Measurements from ENCODE around the gene ZDHHC1.
A peak's percentile ranks its signal among the peaks of the same experiment; 100 is the strongest.

The ZDHHC1 gene

GRCh38 chr16:67458121-67458641 is 41.9 kb upstream of the ZDHHC1 start:
- H3K27ac Mint-ChIP-seq: peak overlapping the region; percentile 90 to 96 (median 95)
- TF ChIP-seq, protein P1, sequence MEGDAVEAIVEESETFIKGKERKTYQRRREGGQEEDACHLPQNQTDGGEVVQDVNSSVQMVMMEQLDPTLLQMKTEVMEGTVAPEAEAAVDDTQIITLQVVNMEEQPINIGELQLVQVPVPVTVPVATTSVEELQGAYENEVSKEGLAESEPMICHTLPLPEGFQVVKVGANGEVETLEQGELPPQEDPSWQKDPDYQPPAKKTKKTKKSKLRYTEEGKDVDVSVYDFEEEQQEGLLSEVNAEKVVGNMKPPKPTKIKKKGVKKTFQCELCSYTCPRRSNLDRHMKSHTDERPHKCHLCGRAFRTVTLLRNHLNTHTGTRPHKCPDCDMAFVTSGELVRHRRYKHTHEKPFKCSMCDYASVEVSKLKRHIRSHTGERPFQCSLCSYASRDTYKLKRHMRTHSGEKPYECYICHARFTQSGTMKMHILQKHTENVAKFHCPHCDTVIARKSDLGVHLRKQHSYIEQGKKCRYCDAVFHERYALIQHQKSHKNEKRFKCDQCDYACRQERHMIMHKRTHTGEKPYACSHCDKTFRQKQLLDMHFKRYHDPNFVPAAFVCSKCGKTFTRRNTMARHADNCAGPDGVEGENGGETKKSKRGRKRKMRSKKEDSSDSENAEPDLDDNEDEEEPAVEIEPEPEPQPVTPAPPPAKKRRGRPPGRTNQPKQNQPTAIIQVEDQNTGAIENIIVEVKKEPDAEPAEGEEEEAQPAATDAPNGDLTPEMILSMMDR (IDR thresholded peaks at IDR 0.05; ENCODE audit: unreplicated experiment in 3 of 3): no peak
- peaks cover 64% of the 10 kb centered on the region for H3K4me1 Mint-ChIP-seq
- peaks cover 2% of the 10 kb centered on the region for H3K36me3 Mint-ChIP-seq (ENCODE audit: low read depth)
- H3K4me3 Mint-ChIP-seq: peak overlapping the region in 2 of 3 experiments; percentile 17 to 34
- no peaks in the 10 kb centered on the region for H3K9me3 Mint-ChIP-seq
- peaks cover 4% of the 10 kb centered on the region for H3K27me3 Mint-ChIP-seq (ENCODE audit: low read depth)

DNA sequence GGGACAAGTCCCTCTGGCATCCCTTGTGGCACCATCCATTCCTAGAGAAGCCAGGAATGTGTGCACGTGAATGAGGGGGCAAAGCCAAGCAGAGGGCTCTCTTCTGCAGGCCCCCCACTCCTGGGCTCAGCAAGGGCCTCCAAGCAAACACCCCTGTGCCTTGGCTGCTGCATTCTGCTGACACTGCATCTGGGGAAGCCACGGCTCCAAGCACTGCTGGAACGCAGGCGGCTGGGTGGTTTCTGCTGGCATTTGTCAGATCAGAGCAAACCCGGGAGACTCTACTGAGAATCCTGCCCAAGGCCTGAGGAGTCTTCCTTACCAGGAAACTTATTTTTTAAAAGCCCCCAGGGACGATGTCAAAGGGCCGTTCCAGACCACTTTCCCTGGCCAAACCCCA is 41.3 kb upstream of the ZDHHC1 start:
- Mint-ChIP-seq H3K27me3 (ENCODE audit: low read depth) (peaks cover 4% of the 10 kb centered on the region), H3K4me1 (peaks cover 60% of the 10 kb centered on the region), H3K27ac (peak overlapping the region; percentile 90 to 96 (median 95)), H3K36me3 (ENCODE audit: low read depth) (peaks cover 4% of the 10 kb centered on the region), H3K9me3 (no peaks in the 10 kb centered on the region), H3K4me3 (peak overlapping the region in 1 of 3 experiments; percentile 34)
- TF ChIP-seq, protein P1 (IDR thresholded peaks at IDR 0.05; ENCODE audit: unreplicated experiment in 3 of 3): no peak

DNA sequence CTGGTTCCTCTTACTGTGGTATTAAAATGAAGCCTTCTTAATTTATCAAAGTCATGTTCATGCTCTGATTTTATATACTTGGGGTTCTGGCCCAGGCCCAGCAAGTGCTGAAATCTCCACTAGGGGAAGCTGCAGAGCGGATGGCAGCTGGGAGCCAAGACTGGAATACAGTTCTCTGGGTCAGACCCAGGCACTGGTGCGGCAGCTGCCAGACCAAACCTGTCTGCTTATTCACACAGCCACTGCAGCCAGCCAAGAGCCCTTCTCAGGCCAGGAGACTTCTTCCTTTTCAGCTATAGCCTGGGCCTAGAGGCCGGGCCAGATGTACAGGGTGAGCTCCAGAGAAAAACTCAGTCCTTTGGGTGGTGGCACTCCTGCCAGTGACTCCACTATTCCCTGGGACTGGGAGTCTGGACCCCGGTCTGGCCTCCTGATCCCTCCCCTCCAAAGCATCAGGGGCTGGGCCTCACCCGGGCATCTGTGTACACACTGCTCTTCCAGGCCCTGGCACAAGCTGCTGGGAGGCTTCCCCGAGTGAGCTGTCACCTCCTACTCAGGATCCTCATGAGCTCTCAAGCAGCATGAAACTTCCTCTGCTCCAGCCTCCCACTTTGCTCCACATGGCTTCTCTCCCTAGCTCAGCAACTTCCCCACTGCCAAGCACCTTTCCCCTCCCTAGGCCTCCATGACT is 40.3 kb upstream of the ZDHHC1 start:
- Mint-ChIP-seq H3K27ac (peak overlapping the region; percentile 90 to 96 (median 95)), H3K4me1 (peaks cover 60% of the 10 kb centered on the region), H3K27me3 (ENCODE audit: low read depth) (peaks cover 4% of the 10 kb centered on the region), H3K4me3 (peak overlapping the region in 2 of 3 experiments; percentile 4 to 63), H3K9me3 (no peaks in the 10 kb centered on the region), H3K36me3 (ENCODE audit: low read depth) (peaks cover 4% of the 10 kb centered on the region)
- TF ChIP-seq, protein P1 (IDR thresholded peaks at IDR 0.05; ENCODE audit: unreplicated experiment in 3 of 3): peak; percentile 18 to 34 (median 25)

GRCh38 chr16:67454852-67455251 is 38.6 kb upstream of the ZDHHC1 start:
- H3K36me3 Mint-ChIP-seq (ENCODE audit: low read depth): peaks cover 8% of the 10 kb centered on the region
- no peak overlapping the region for H3K4me3 Mint-ChIP-seq
- H3K27me3 Mint-ChIP-seq (ENCODE audit: low read depth): peaks cover 4% of the 10 kb centered on the region
- peaks cover 62% of the 10 kb centered on the region for H3K4me1 Mint-ChIP-seq
- peak overlapping the region; percentile 24 to 59 (median 57) for H3K27ac Mint-ChIP-seq
- no peaks in the 10 kb centered on the region for H3K9me3 Mint-ChIP-seq
- TF ChIP-seq, protein P1 (IDR thresholded peaks at IDR 0.05; ENCODE audit: unreplicated experiment in 3 of 3): no peak

- Mint-ChIP-seq H3K27me3 (ENCODE audit: low read depth) (peaks cover 4% of the 10 kb centered on the region), H3K4me3 (no peak overlapping the region), H3K36me3 (ENCODE audit: low read depth) (peaks cover 14% of the 10 kb centered on the region), H3K27ac (peak overlapping the region; percentile 57 to 74 (median 59)), H3K4me1 (peaks cover 69% of the 10 kb centered on the region), H3K9me3 (no peaks in the 10 kb centered on the region)
- TF ChIP-seq, protein P1 (IDR thresholded peaks at IDR 0.05; ENCODE audit: unreplicated experiment in 3 of 3): no peak
These were observed 37.8 kb upstream of the ZDHHC1 start for GRCh38 chr16:67454104-67454503.
